PC-9 (cell line): ENCODE results near the gene PDE3B. TPM values are rescaled to one million over a fixed set of nuclear protein-coding genes. Genes with fewer than 3 reads are reported as not detected.
"Not testable (repeated sequence)": the region's sequence is repeated elsewhere in the genome, so short reads cannot be mapped to it uniquely, and the experiment has no call there.

Experiments used
- BruUV-seq: library from RNA; stranded (reverse); fragments of 400-500 nt; replicated peaks from 2 replicates; lab custom pipeline; 2021; lab: Mats Ljungman, UMichigan
- CTCF ChIA-PET: fragments of 300-600 bp; sonication (Branson Sonifier 250); formaldehyde crosslinking; loops from one replicate; lab custom pipeline; 2022; ENCODE audit warnings: antibody characterized with exemption; lab: Charles Lee
- POLR2A ChIA-PET: fragments of 300-600 bp; sonication (Branson Sonifier 250); formaldehyde crosslinking; loops from one replicate; lab custom pipeline; 2022; ENCODE audit warnings: antibody characterized with exemption; ENCODE audit not compliant: unreplicated experiment; lab: Charles Lee
- DNase-seq, 2 experiments: peaks; one replicate each; pipeline versions ENCODE4 v3.0.0 to v3.0.0-alpha.2; 2015 to 2022; ENCODE audit warnings: mixed read lengths in 1 of 2
- H2AFZ ChIP-seq: fragments of 200-600 bp; sonication (generic); 2 replicates; pipeline ENCODE4 v1.8.1; 2017; ENCODE audit warnings: antibody characterized with exemption
- H3F3A ChIP-seq: fragments of 200-600 bp; sonication (generic); 2 replicates; pipeline ENCODE4 v1.8.1; 2017; ENCODE audit warnings: antibody characterized with exemption, mild to moderate bottlenecking, low read depth; ENCODE audit not compliant: insufficient read depth
- H3K27ac ChIP-seq: fragments of 200-600 bp; sonication (generic); 2 replicates; pipeline ENCODE4 v1.6.1; 2016; ENCODE audit warnings: mixed run types
- H3K27me3 ChIP-seq: fragments of 200-600 bp; sonication (generic); 2 replicates; pipeline ENCODE4 v1.6.1; 2016; ENCODE audit warnings: low read depth, mixed run types; ENCODE audit not compliant: insufficient read depth
- H3K36me3 ChIP-seq: fragments of 200-600 bp; sonication (generic); 2 replicates; pipeline ENCODE4 v1.6.1; 2016; ENCODE audit warnings: low read depth, mixed run types
- H3K4me1 ChIP-seq: fragments of 200-600 bp; sonication (generic); replicated peaks from 2 replicates; pipeline ENCODE4 v1.6.1; 2016; ENCODE audit warnings: mixed run types; ENCODE audit not compliant: insufficient read depth
- H3K4me2 ChIP-seq: fragments of 200-600 bp; sonication (generic); 2 replicates; pipeline ENCODE4 v1.6.1; 2017; ENCODE audit warnings: mixed run types
- H3K4me3 ChIP-seq: fragments of 200-600 bp; sonication (generic); 2 replicates; pipeline ENCODE4 v1.6.1; 2016; ENCODE audit warnings: mixed run types
- H3K79me2 ChIP-seq: fragments of 200-600 bp; sonication (generic); 2 replicates; pipeline ENCODE4 v1.6.1; 2017; ENCODE audit warnings: low read depth, mixed run types
- H3K9me2 ChIP-seq: fragments of 200-600 bp; sonication (generic); 2 replicates; pipeline ENCODE4 v1.8.1; 2017; ENCODE audit warnings: mild to moderate bottlenecking; ENCODE audit not compliant: insufficient read depth
- H3K9me3 ChIP-seq: fragments of 200-600 bp; sonication (generic); 2 replicates; pipeline ENCODE4 v1.8.1; 2016; ENCODE audit warnings: low read depth; ENCODE audit not compliant: insufficient read depth
- H4K20me1 ChIP-seq: fragments of 200-600 bp; sonication (generic); 2 replicates; pipeline ENCODE4 v1.8.1; 2017; ENCODE audit not compliant: insufficient read depth
- EZH2 ChIP-seq: fragments of 200-600 bp; sonication (generic); IDR thresholded peaks from 2 replicates; pipeline ENCODE4 v1.8.0; 2017; ENCODE audit warnings: antibody characterized with exemption, low read depth
- intact Hi-C: fragments of 100-400 bp; cut with micrococcal nuclease; formaldehyde crosslinking; loops from one replicate; pipeline ENCODE4 v1.10.0; 2022; ENCODE audit not compliant: unreplicated experiment
- total RNA-seq: library from RNA; stranded (reverse); gene quantifications from 2 replicates; pipeline ENCODE4 v1.2.3, GENCODE V29; 2021
- TF ChIP-seq, protein P1 (sequence below): fragments of 200-600 bp; sonication (generic); conservative IDR thresholded peaks from 2 replicates; pipeline ENCODE4 v1.6.1; 2017; ENCODE audit warnings: mixed run types, antibody characterized with exemption, mild to moderate bottlenecking, moderate library complexity

The PDE3B gene
- total RNA-seq, 1 experiment from 2014 or later, result not detected

DNA sequence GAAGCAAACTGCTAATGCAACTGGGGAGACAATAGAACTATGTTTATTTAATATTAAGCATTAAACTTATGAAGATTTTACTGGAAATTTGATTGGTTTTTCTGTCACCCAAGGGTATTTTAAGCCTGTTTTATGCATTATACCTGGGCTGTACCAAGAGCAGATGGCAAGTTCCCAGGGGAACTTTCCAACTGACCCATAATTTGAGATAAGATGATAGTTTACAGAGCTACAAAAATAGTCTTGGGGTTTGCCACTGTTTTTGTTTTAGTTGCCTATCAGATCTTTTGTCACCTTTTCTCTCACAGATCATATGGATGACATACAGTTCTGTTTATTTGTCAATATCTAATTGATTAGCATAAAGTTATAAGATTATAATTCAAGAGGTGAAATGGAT, 43.9 kb downstream of the PDE3B start:
- no peaks in the 10 kb centered on the region for H3K9me2 ChIP-seq
- no peaks in the 10 kb centered on the region for H3F3A ChIP-seq
- no peaks in the 10 kb centered on the region for H4K20me1 ChIP-seq
- CTCF ChIA-PET, result no interaction called here
- H3K4me2 ChIP-seq, result no peak overlapping the region
- no peaks in the 10 kb centered on the region for H3K9me3 ChIP-seq
- TF ChIP-seq EZH2, result no peak
- TF ChIP-seq, protein P1, sequence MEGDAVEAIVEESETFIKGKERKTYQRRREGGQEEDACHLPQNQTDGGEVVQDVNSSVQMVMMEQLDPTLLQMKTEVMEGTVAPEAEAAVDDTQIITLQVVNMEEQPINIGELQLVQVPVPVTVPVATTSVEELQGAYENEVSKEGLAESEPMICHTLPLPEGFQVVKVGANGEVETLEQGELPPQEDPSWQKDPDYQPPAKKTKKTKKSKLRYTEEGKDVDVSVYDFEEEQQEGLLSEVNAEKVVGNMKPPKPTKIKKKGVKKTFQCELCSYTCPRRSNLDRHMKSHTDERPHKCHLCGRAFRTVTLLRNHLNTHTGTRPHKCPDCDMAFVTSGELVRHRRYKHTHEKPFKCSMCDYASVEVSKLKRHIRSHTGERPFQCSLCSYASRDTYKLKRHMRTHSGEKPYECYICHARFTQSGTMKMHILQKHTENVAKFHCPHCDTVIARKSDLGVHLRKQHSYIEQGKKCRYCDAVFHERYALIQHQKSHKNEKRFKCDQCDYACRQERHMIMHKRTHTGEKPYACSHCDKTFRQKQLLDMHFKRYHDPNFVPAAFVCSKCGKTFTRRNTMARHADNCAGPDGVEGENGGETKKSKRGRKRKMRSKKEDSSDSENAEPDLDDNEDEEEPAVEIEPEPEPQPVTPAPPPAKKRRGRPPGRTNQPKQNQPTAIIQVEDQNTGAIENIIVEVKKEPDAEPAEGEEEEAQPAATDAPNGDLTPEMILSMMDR, result no peak
- H3K4me3 ChIP-seq, result no peak overlapping the region
- intact Hi-C loops, result no loop called here
- POLR2A ChIA-PET, result no interaction called here
- H3K36me3 ChIP-seq, result no peaks in the 10 kb centered on the region
- H3K27ac ChIP-seq, result no peak overlapping the region
- H3K79me2 ChIP-seq, result no peaks in the 10 kb centered on the region
- H3K4me1 ChIP-seq, result no peaks in the 10 kb centered on the region
- no TSS peak for BruUV-seq
- H3K27me3 ChIP-seq, result no peaks in the 10 kb centered on the region
- no peak overlapping the region for H2AFZ ChIP-seq
- DNase-seq, result no peak

DNA sequence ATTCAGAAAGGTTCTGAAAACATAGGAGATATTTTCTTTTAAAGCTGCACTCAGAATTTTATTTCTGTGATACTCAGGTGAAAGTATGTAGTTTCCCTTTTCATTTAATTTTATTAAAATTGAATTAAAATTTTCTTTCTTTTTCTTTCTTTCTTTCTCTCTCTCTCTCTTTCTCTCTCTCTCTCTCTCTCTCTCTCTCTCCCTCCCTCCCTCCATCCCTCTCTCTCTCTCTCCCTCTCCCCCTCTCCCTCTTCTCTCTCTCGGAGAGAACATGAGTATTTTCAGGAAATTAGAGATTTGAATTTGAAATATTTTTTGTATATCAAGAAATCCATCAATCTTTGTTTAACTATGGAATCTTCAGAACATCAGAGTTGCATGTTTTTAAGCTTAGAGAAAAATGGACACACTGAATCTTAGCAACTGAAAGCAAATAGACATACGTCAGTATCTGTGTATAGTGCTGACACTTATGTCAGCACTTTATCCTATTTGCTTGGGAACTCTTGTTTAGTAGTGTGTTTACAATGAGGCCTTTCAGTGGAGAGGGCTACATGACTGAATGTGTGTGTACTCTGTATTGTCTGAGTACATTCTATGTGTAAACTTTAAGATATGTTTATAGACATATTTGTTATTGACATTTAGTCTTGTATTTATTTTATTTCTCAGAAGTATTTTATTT, 44.5 kb downstream of the PDE3B start:
- Histone ChIP-seq H2AFZ (no peak overlapping the region), H3K9me2 (no peaks in the 10 kb centered on the region), H3K4me2 (no peak overlapping the region), H3K4me1 (no peaks in the 10 kb centered on the region), H3F3A (no peaks in the 10 kb centered on the region), H3K9me3 (no peaks in the 10 kb centered on the region), H3K79me2 (no peaks in the 10 kb centered on the region), H3K27me3 (no peaks in the 10 kb centered on the region), H4K20me1 (no peaks in the 10 kb centered on the region), H3K27ac (no peak overlapping the region), H3K4me3 (no peak overlapping the region), H3K36me3 (no peaks in the 10 kb centered on the region)
- no TSS peak for BruUV-seq
- no peak for TF ChIP-seq EZH2
- TF ChIP-seq, protein P1, result no peak
- intact Hi-C loops, result no loop called here
- no peak for DNase-seq
- ChIA-PET CTCF (no interaction called here), POLR2A (no interaction called here)

DNA sequence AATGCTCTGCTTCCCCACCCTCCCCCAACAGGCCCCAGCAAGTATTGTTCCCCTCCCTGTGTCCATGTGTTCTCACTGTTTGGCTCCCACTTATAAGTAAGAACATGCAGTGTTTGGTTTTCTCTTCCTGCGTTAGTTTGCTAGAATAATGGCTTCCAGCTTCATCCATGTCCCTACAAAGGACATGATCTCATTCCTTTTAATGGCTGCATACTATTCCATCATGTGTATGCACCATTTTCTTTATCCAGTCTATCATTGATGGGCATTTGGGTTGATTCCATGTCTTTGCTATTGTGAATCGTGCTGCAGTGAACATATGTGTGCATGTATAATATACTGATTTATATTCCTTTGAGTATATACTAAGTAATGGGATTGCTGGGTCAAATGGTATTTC, 52.1 kb downstream of the PDE3B start:
- H3K4me2 ChIP-seq, CTCF ChIA-PET, H3K4me3 ChIP-seq: not testable (repeated sequence)

DNA sequence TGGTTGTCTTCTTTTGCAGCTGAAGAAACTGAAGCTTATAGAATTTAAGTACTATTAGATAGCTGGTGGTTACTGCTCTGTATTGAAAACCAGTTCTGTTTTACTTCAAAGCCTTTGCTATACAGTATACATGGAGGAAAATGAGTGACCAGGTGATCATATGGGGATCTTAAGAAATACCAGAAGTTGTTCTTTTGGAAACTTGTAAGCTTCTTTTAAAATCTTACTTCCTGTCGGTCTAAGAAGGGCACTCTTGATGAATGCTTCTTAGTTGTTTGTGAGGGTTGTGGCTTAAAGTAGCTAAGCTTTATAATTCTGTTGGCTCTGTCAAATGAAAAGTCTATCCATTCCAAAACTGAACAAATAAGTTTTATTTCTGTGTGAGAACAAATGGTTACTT, 55.2 kb downstream of the PDE3B start:
- H3K9me2 ChIP-seq, result no peaks in the 10 kb centered on the region
- POLR2A ChIA-PET, result no interaction called here
- no peak overlapping the region for H2AFZ ChIP-seq
- no peaks in the 10 kb centered on the region for H3K4me1 ChIP-seq
- H3K27me3 ChIP-seq, result no peaks in the 10 kb centered on the region
- no peak overlapping the region for H3K4me2 ChIP-seq
- H3K27ac ChIP-seq, result no peak overlapping the region
- H3K36me3 ChIP-seq, result no peaks in the 10 kb centered on the region
- DNase-seq, result no peak
- BruUV-seq, result no TSS peak
- intact Hi-C loops, result no loop called here
- no peaks in the 10 kb centered on the region for H3F3A ChIP-seq
- CTCF ChIA-PET, result no interaction called here
- TF ChIP-seq, protein P1, result no peak
- TF ChIP-seq EZH2, result no peak
- H4K20me1 ChIP-seq, result no peaks in the 10 kb centered on the region
- H3K79me2 ChIP-seq, result no peaks in the 10 kb centered on the region
- H3K9me3 ChIP-seq, result no peaks in the 10 kb centered on the region
- no peak overlapping the region for H3K4me3 ChIP-seq

More for the DNA sequence above, 52.1 kb downstream of the PDE3B start:
- H3K9me2 ChIP-seq, H3K36me3 ChIP-seq, H3K4me1 ChIP-seq, H3K79me2 ChIP-seq, H3K9me3 ChIP-seq, intact Hi-C loops, H3K27ac ChIP-seq, H3F3A ChIP-seq, DNase-seq, H4K20me1 ChIP-seq, POLR2A ChIA-PET, BruUV-seq, H2AFZ ChIP-seq, H3K27me3 ChIP-seq: not testable (repeated sequence)
